DMS53 treated with DMSO at 0.1 percent for 48 hours (cell line): ENCODE measurements around the gene KAZN.

Experiments used
- DNase-seq: peaks from one replicate; lab custom pipeline; 2025; ENCODE audit not compliant: unreplicated experiment; lab: John Stamatoyannopoulos, UW

The KAZN gene

GRCh38 chr1:14639291-14640050 lies 41.0 kb downstream of the KAZN start:
- DNase-seq = no peak

GRCh38 chr1:14642712-14643111 lies 44.2 kb downstream of the KAZN start:
- no peak for DNase-seq

- no peak for DNase-seq
These were observed 48.5 kb downstream of the KAZN start for GRCh38 chr1:14646973-14647372.

- DNase-seq = no peak
These were observed 49.3 kb downstream of the KAZN start for GRCh38 chr1:14647777-14648176.

- DNase-seq = no peak
These were observed 49.9 kb downstream of the KAZN start for GRCh38 chr1:14648391-14648790.

GRCh38 chr1:14648896-14649855 lies 50.7 kb downstream of the KAZN start:
- no peak for DNase-seq

- DNase-seq = no peak
These were observed 51.5 kb downstream of the KAZN start for GRCh38 chr1:14649976-14650375.

GRCh38 chr1:14650951-14651350 lies 52.5 kb downstream of the KAZN start:
- no peak for DNase-seq

- DNase-seq = no peak
These were observed 54.4 kb downstream of the KAZN start for GRCh38 chr1:14652840-14653239.

- no peak for DNase-seq
These were observed 55.0 kb downstream of the KAZN start for GRCh38 chr1:14653461-14653960.

GRCh38 chr1:14654554-14654953 lies 56.1 kb downstream of the KAZN start:
- DNase-seq = no peak

GRCh38 chr1:14655385-14655784 lies 56.9 kb downstream of the KAZN start:
- no peak for DNase-seq

GRCh38 chr1:14656384-14656937 lies 58.0 kb downstream of the KAZN start:
- DNase-seq = no peak

- DNase-seq = no peak
These were observed 60.2 kb downstream of the KAZN start for GRCh38 chr1:14658642-14659041.

GRCh38 chr1:14659913-14660312 lies 61.4 kb downstream of the KAZN start:
- no peak for DNase-seq

GRCh38 chr1:14660801-14661200 lies 62.3 kb downstream of the KAZN start:
- DNase-seq = no peak

GRCh38 chr1:14661222-14661621 lies 62.7 kb downstream of the KAZN start:
- DNase-seq = no peak

- DNase-seq = no peak
These were observed 63.6 kb downstream of the KAZN start for GRCh38 chr1:14662116-14662515.

- no peak for DNase-seq
These were observed 65.3 kb downstream of the KAZN start for GRCh38 chr1:14663773-14664172.

- no peak for DNase-seq
These were observed 67.9 kb downstream of the KAZN start for GRCh38 chr1:14666373-14666772.

- no peak for DNase-seq
These were observed 68.6 kb downstream of the KAZN start for GRCh38 chr1:14666962-14667650.
